ENCODE data around the gene OR52E5. TPM values are rescaled to one million over a fixed set of nuclear protein-coding genes. Genes with fewer than 3 reads are reported as not detected.

Gene OR52E5
- total RNA-seq, 2 experiments from 2014 or later, result not detected

DNA sequence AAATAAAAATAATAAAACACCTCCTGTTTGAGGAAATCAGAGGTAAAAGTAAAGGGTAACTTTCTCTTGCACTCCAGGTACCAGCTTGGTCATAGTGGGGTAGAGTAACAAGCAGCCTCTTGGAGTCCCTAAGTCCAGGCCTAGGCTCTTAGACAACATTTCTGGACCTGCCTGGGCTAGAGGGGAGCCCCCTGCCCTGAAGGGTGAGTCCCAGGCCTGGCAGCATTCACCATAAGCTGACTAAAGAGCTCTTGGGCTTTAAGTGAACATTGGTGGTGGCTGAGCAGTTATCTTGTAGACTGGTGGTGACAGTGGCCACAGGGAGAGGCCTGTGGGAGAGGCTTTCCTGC is 30.4 kb downstream of the OR52E5 start:
- ATAC-seq, result no peak
- no peaks in the 10 kb centered on the region for H3K36me3 Mint-ChIP-seq (ENCODE audit: low read depth)
- intact Hi-C loops (cut with micrococcal nuclease), result no loop called here
- no peaks in the 10 kb centered on the region for H3K27me3 Mint-ChIP-seq
- CTCF ChIA-PET, result no interaction called here
- no peak overlapping the region for H3K4me3 Mint-ChIP-seq
- TF ChIP-seq, protein P1, sequence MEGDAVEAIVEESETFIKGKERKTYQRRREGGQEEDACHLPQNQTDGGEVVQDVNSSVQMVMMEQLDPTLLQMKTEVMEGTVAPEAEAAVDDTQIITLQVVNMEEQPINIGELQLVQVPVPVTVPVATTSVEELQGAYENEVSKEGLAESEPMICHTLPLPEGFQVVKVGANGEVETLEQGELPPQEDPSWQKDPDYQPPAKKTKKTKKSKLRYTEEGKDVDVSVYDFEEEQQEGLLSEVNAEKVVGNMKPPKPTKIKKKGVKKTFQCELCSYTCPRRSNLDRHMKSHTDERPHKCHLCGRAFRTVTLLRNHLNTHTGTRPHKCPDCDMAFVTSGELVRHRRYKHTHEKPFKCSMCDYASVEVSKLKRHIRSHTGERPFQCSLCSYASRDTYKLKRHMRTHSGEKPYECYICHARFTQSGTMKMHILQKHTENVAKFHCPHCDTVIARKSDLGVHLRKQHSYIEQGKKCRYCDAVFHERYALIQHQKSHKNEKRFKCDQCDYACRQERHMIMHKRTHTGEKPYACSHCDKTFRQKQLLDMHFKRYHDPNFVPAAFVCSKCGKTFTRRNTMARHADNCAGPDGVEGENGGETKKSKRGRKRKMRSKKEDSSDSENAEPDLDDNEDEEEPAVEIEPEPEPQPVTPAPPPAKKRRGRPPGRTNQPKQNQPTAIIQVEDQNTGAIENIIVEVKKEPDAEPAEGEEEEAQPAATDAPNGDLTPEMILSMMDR (IDR thresholded peaks at IDR 0.05), result no peak
- H3K9me3 Mint-ChIP-seq, result peaks cover 14% of the 10 kb centered on the region
- no peak for DNase-seq
- no peaks in the 10 kb centered on the region for H3K4me1 Mint-ChIP-seq (ENCODE audit: low read depth)
- POLR2A ChIA-PET, result no interaction called here
- H3K27ac Mint-ChIP-seq, result no peak overlapping the region

DNA sequence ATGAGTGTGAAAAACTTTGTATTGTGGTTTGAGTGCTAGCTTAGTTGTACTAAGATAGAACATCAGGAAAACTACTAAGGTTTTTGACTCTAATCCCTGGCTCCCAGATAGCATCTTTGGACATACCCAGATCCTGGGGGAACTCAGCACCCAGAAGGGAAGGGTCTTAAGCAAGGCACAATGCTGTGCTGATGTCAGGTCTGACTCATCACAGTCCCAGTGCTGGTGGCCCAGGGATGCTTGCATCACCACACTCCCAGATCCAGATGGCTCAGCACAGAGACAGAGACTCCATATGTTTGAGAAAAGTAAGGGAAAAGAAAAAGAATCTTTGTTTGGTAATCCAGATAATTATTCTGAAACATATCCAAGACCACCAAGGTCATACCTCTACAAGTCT is 30.8 kb downstream of the OR52E5 start:
- H3K36me3 Mint-ChIP-seq (ENCODE audit: low read depth), result no peaks in the 10 kb centered on the region
- no peak for ATAC-seq
- H3K4me3 Mint-ChIP-seq, result no peak overlapping the region
- ChIA-PET POLR2A (no interaction called here), CTCF (no interaction called here)
- intact Hi-C loops (cut with micrococcal nuclease), result no loop called here
- H3K9me3 Mint-ChIP-seq, result peaks cover 15% of the 10 kb centered on the region
- no peaks in the 10 kb centered on the region for H3K27me3 Mint-ChIP-seq
- TF ChIP-seq, protein P1 (IDR thresholded peaks at IDR 0.05), result no peak
- no peak overlapping the region for H3K27ac Mint-ChIP-seq
- no peak for DNase-seq
- no peaks in the 10 kb centered on the region for H3K4me1 Mint-ChIP-seq (ENCODE audit: low read depth)

DNA sequence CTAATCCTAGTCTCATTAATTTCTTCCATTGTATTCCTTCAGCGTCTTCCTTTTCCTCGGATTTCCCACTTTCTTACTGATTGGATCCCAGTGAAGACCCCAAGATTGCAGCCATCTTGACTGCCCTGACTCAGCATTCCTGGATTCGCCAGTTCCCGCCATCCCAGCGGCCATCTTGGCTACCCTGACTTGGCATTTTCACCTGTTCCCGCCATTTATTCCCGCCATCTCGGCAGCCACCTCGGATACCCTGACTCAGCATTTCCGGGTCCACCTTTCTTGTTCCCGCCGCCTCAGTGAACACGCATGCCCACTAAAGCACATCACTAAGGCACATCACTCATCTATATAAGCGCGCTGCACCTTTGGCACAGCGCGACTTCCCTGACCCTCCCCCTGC is 35.3 kb downstream of the OR52E5 start:
- H3K4me3 Mint-ChIP-seq, result no peak overlapping the region

DNA sequence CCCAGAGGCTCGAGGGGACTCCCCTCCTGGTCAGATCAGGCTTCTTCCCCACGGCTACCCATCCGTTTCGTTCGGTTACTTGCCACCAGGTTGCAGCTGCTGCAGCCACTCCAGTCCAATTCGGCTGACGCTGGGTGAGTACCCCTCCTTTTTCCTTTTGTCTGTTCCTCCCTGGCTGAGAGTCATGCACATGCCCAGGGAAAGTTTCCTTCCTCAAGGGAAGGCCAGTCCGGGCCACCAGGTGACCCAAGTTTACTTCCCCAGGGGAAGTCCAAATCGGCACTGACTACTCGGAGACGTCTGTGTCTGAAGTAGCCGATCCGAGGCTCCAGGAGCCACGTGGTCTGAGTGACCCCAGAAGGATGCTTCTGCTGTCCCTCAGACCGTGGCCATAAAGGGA is 35.8 kb downstream of the OR52E5 start:
- H3K9me3 Mint-ChIP-seq, result peaks cover 15% of the 10 kb centered on the region
- no peak overlapping the region for H3K4me3 Mint-ChIP-seq
- ATAC-seq (no peak), DNase-seq (no peak)
- ChIA-PET CTCF (no interaction called here), POLR2A (no interaction called here)
- H3K27ac Mint-ChIP-seq, result no peak overlapping the region
- no peaks in the 10 kb centered on the region for H3K4me1 Mint-ChIP-seq (ENCODE audit: low read depth)
- intact Hi-C loops (cut with micrococcal nuclease), result no loop called here
- TF ChIP-seq, protein P1 (IDR thresholded peaks at IDR 0.05), result no peak
- no peaks in the 10 kb centered on the region for H3K36me3 Mint-ChIP-seq (ENCODE audit: low read depth)
- H3K27me3 Mint-ChIP-seq, result no peaks in the 10 kb centered on the region

More for the DNA sequence above, 35.3 kb downstream of the OR52E5 start:
- Mint-ChIP-seq H3K36me3 (ENCODE audit: low read depth) (no peaks in the 10 kb centered on the region), H3K27me3 (no peaks in the 10 kb centered on the region), H3K9me3 (peaks cover 15% of the 10 kb centered on the region), H3K4me1 (ENCODE audit: low read depth) (no peaks in the 10 kb centered on the region), H3K27ac (no peak overlapping the region)
- TF ChIP-seq, protein P1 (IDR thresholded peaks at IDR 0.05), result no peak
- no peak for DNase-seq
- no peak for ATAC-seq
- ChIA-PET POLR2A (no interaction called here), CTCF (no interaction called here)
- intact Hi-C loops (cut with micrococcal nuclease), result no loop called here

DNA sequence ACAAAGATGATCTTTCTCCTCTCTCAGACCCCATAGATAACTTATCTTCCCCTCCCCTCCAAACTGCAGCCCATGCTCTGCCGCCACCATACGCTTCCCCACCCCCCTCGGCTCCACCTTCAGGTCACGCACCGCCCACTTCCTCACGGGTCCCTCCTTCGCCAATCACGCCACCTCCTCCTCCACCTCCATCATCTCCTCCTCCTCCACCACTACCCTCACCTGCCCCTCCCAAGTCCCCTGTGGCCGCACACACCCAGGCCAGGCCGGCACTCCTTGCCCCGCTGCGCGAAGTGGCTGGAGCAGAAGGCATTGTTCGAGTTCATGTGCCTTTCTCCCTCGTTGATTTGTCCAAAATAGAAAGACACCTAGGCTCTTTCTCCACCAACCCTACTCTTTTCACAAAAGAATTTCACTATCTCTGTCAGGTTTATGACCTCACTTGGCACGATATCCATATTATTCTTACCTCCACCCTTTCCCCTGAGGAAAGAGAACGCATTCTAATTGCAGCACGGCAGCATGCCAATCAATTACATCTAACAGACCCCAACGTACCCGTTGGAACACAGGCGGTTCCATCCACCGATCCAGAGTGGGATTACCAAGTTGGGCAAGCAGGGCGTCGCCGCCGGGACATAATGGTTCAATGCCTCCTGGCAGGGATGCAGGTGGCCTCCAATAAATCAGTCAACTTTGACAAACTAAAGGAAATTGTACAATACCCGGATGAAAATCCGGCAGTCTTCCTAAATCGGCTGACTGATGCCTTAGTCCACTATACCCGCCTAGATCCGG is 36.8 kb downstream of the OR52E5 start:
- Mint-ChIP-seq H3K9me3 (peaks cover 8% of the 10 kb centered on the region), H3K4me1 (ENCODE audit: low read depth) (no peaks in the 10 kb centered on the region), H3K27me3 (no peaks in the 10 kb centered on the region), H3K27ac (no peak overlapping the region), H3K36me3 (ENCODE audit: low read depth) (no peaks in the 10 kb centered on the region), H3K4me3 (no peak overlapping the region)
- ATAC-seq (no peak), DNase-seq (no peak)
- CTCF ChIA-PET, result no interaction called here
- intact Hi-C loops (cut with micrococcal nuclease), result no loop called here
- TF ChIP-seq, protein P1 (IDR thresholded peaks at IDR 0.05), result no peak
- POLR2A ChIA-PET, result no interaction called here

Data from activated CD8-positive, alpha-beta T cell treated with anti-CD3 and anti-CD28 coated beads for 36 hours (primary cell).